Astrocyte (in vitro differentiated cells and primary cell): ENCODE measurements around the gene PTMA. TPM values are rescaled to one million over a fixed set of nuclear protein-coding genes. Genes with fewer than 3 reads are reported as not detected.

Experiments used
- DNase-seq: peaks from one replicate; pipeline ENCODE4 v3.0.0-alpha.2; 2010; ENCODE audit warnings: low read depth
- FAIRE-seq: peaks from 2 replicates; lab custom pipeline; 2011; peaks lifted over from hg19 to GRCh38; lab: Jason Lieb, UNC
- H2AFZ ChIP-seq: 2 replicates; pipeline ENCODE4 v1.6.0; 2012; ENCODE audit warnings: low read depth, low read length, inconsistent platforms
- H3K27ac ChIP-seq: 2 replicates; pipeline ENCODE4 v1.5.1; 2011; ENCODE audit warnings: low read depth, low read length, inconsistent platforms
- H3K27me3 ChIP-seq: 2 replicates; pipeline ENCODE4 v1.6.0; 2011; ENCODE audit warnings: low read length, inconsistent platforms; ENCODE audit not compliant: insufficient read depth
- H3K36me3 ChIP-seq: 2 replicates; pipeline ENCODE4 v1.5.1; 2011; ENCODE audit warnings: low read length, inconsistent platforms; ENCODE audit not compliant: insufficient read depth
- H3K4me1 ChIP-seq: 2 replicates; pipeline ENCODE4 v1.5.1; 2011; ENCODE audit warnings: low read length, inconsistent platforms; ENCODE audit not compliant: insufficient read depth
- H3K4me2 ChIP-seq: 2 replicates; pipeline ENCODE4 v1.6.0; 2012; ENCODE audit warnings: low read length, inconsistent platforms
- H3K4me3 ChIP-seq: 2 replicates; pipeline ENCODE4 v1.5.1; 2011; ENCODE audit warnings: low read depth, mild to moderate bottlenecking, low read length, inconsistent platforms; ENCODE audit not compliant: insufficient read depth
- H3K79me2 ChIP-seq: 2 replicates; pipeline ENCODE4 v1.6.0; 2012; ENCODE audit warnings: mild to moderate bottlenecking, low read length, inconsistent platforms; ENCODE audit not compliant: insufficient read depth
- H3K9ac ChIP-seq: 2 replicates; pipeline ENCODE4 v1.6.0; 2012; ENCODE audit warnings: mild to moderate bottlenecking, low read length, inconsistent platforms
- H3K9me3 ChIP-seq: 2 replicates; pipeline ENCODE4 v1.5.1; 2012; ENCODE audit warnings: low read depth, mild to moderate bottlenecking, low read length, inconsistent platforms; ENCODE audit not compliant: insufficient read depth
- H4K20me1 ChIP-seq: 2 replicates; pipeline ENCODE4 v1.6.0; 2012; ENCODE audit warnings: low read length, inconsistent platforms; ENCODE audit not compliant: insufficient read depth
- H3K27ac Mint-ChIP-seq: one replicate; pipeline ENCODE4 v1.8.0; 2021; ENCODE audit warnings: mild to moderate bottlenecking, mixed read lengths; ENCODE audit not compliant: unreplicated experiment
- H3K27me3 Mint-ChIP-seq: one replicate; pipeline ENCODE4 v1.8.0; 2021; ENCODE audit warnings: low read depth, mixed read lengths; ENCODE audit not compliant: unreplicated experiment
- H3K36me3 Mint-ChIP-seq: one replicate; pipeline ENCODE4 v1.8.0; 2021; ENCODE audit warnings: low read depth, mixed read lengths; ENCODE audit not compliant: unreplicated experiment
- H3K4me1 Mint-ChIP-seq: one replicate; pipeline ENCODE4 v1.8.0; 2021; ENCODE audit warnings: low read depth, mixed read lengths; ENCODE audit not compliant: unreplicated experiment
- H3K4me3 Mint-ChIP-seq: one replicate; pipeline ENCODE4 v1.8.0; 2021; ENCODE audit warnings: mild to moderate bottlenecking, moderate library complexity, mixed read lengths; ENCODE audit not compliant: unreplicated experiment
- H3K9me3 Mint-ChIP-seq: one replicate; pipeline ENCODE4 v1.8.0; 2021; ENCODE audit warnings: mild to moderate bottlenecking, mixed read lengths; ENCODE audit not compliant: unreplicated experiment
- EZH2 ChIP-seq: IDR thresholded peaks from 2 replicates; pipeline ENCODE4 v1.6.1; 2012; ENCODE audit warnings: mild to moderate bottlenecking, low read length, inconsistent platforms; ENCODE audit not compliant: insufficient read depth
- total RNA-seq: library from RNA; stranded (reverse); gene quantifications from 2 replicates; pipeline ENCODE4 v1.2.1, GENCODE V29; 2021
- TF ChIP-seq, protein P1 (sequence below): IDR thresholded peaks from 2 replicates; pipeline ENCODE4 v1.5.1; 2011; ENCODE audit warnings: low read depth, mild to moderate bottlenecking, inconsistent platforms, low read length, moderate library complexity; ENCODE audit not compliant: insufficient read depth

Gene PTMA
- total RNA-seq, 1 donor from 2014 or later, result 469 TPM

DNA sequence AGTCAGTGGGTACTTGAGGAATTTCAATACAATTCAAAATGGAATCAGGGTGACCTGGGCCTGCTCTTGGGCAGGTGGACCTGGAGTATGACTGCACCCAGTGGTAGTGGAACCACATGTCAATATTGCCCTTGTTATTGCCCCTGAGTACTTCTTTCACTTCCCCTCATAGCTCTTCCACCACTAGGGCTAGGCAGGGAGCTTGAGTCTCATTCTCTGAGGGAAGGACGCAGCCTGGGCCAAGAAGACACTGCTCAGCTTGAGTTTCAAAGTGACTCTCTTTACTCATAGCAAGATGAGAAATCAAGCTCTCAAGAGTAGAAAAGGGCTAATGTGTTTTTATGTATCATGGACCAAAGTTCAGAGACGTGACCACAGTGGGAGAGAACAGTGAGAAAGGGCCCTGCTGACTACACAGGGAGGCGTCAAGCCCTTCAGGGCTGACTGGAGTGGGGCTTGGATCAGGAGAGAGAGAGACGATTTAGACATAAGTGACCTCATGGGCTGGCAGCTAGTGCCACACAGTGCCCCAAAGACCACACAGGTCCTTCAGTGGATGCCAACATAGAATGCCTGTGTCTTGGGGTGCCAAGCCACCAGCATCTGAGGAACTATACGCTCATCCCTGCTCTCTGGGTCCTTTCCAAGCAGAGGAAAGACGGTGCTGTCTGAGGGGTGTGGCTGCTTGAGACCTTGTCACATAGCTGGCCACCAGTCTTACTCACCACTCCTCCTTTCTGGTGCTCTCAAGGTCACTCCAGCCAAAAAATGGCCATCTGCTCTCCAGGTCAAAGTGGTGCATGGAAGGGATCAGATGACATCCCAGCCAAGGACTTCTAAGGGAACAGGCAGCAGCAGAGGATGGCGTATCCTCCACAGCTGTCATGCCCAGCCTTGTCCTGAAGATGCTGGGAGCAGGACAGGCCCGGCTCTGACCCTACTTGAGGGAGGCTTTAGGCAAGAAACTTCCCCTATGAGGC is 13.0 kb downstream of the PTMA start:
- no peaks in the 10 kb centered on the region for H3K9me3 Mint-ChIP-seq
- TF ChIP-seq, protein P1, sequence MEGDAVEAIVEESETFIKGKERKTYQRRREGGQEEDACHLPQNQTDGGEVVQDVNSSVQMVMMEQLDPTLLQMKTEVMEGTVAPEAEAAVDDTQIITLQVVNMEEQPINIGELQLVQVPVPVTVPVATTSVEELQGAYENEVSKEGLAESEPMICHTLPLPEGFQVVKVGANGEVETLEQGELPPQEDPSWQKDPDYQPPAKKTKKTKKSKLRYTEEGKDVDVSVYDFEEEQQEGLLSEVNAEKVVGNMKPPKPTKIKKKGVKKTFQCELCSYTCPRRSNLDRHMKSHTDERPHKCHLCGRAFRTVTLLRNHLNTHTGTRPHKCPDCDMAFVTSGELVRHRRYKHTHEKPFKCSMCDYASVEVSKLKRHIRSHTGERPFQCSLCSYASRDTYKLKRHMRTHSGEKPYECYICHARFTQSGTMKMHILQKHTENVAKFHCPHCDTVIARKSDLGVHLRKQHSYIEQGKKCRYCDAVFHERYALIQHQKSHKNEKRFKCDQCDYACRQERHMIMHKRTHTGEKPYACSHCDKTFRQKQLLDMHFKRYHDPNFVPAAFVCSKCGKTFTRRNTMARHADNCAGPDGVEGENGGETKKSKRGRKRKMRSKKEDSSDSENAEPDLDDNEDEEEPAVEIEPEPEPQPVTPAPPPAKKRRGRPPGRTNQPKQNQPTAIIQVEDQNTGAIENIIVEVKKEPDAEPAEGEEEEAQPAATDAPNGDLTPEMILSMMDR, result no peak
- no peak for TF ChIP-seq EZH2
- peaks cover 13% of the 10 kb centered on the region for H3K4me1 Mint-ChIP-seq
- H3K36me3 ChIP-seq, result no peaks in the 10 kb centered on the region
- H2AFZ ChIP-seq, result no peak overlapping the region
- FAIRE-seq (no peak), DNase-seq (no peak)
- no peaks in the 10 kb centered on the region for H3K27me3 ChIP-seq
- H3K27ac Mint-ChIP-seq, result no peak overlapping the region
- no peak overlapping the region for H3K9ac ChIP-seq
- H3K79me2 ChIP-seq, result no peaks in the 10 kb centered on the region
- H3K4me3 ChIP-seq, result no peak overlapping the region
- H3K36me3 Mint-ChIP-seq, result peaks cover 1% of the 10 kb centered on the region
- H3K4me1 ChIP-seq, result peaks cover 17% of the 10 kb centered on the region
- H3K4me2 ChIP-seq, result no peak overlapping the region
- H3K4me3 Mint-ChIP-seq, result no peak overlapping the region
- H3K27me3 Mint-ChIP-seq, result peaks cover 3% of the 10 kb centered on the region
- no peaks in the 10 kb centered on the region for H4K20me1 ChIP-seq
- no peaks in the 10 kb centered on the region for H3K9me3 ChIP-seq
- H3K27ac ChIP-seq, result no peak overlapping the region

DNA sequence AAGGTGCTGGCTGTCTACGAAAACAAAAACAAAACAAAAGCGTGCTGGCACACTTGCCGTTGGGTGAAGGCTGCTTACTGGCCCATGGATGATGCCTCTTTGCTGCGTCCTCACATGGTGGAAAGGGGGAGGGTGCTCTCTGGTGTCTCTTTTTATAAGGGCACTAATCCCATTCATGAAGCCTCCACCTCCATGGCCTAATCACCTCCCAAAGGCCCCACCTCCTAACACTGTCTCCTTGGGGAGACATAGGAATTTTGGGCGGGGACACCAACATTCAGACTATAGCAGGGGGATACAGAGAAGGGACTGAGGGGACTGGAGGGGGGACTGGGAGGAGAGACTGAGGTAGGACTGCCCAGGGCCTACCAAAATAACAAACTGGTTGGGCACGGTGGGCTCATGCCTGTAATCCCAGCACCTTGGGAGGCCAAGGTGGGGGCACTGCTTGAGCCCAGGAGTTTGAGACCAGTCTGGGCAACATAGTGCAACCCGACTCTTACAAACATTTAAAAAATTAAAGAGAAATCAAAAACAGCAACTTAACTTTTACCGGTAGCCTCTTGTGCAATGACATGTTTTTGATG is 14.5 kb downstream of the PTMA start:
- H4K20me1 ChIP-seq, result no peaks in the 10 kb centered on the region
- H3K9me3 ChIP-seq, result no peaks in the 10 kb centered on the region
- Mint-ChIP-seq H3K4me3 (no peak overlapping the region), H3K27me3 (peaks cover 3% of the 10 kb centered on the region), H3K9me3 (no peaks in the 10 kb centered on the region), H3K36me3 (peaks cover 2% of the 10 kb centered on the region), H3K27ac (no peak overlapping the region), H3K4me1 (peaks cover 2% of the 10 kb centered on the region)
- no peak for DNase-seq
- no peak overlapping the region for H3K4me2 ChIP-seq
- H3K4me3 ChIP-seq, result no peak overlapping the region
- no peak overlapping the region for H2AFZ ChIP-seq
- no peak overlapping the region for H3K9ac ChIP-seq
- no peaks in the 10 kb centered on the region for H3K36me3 ChIP-seq
- H3K4me1 ChIP-seq, result peaks cover 3% of the 10 kb centered on the region
- no peaks in the 10 kb centered on the region for H3K79me2 ChIP-seq
- TF ChIP-seq, protein P1, result no peak
- no peak for TF ChIP-seq EZH2
- no peak overlapping the region for H3K27ac ChIP-seq
- no peaks in the 10 kb centered on the region for H3K27me3 ChIP-seq
- no peak for FAIRE-seq
